D721Med (cell line): ENCODE results near the gene AFDN.

Experiments used
- DNase-seq: peaks from one replicate; pipeline ENCODE4 v3.0.0; 2011; ENCODE audit warnings: low spot score; ENCODE audit not compliant: insufficient read length
- FAIRE-seq: peaks from 2 replicates; lab custom pipeline; 2011; peaks lifted over from hg19 to GRCh38; lab: Jason Lieb, UNC
- CTCF ChIP-seq: IDR thresholded peaks from 2 replicates; pipeline ENCODE4 v1.5.1; 2012; ENCODE audit warnings: mild to moderate bottlenecking, control low read depth; ENCODE audit not compliant: insufficient read depth; ENCODE audit errors: missing control alignments

Gene AFDN

GRCh38 chr6:167918548-167919278 is 92.0 kb downstream of the AFDN start:
- no peak for DNase-seq
- TF ChIP-seq CTCF, result no peak
- no peak for FAIRE-seq

GRCh38 chr6:167919349-167919748 is 92.6 kb downstream of the AFDN start:
- no peak for TF ChIP-seq CTCF
- FAIRE-seq, result no peak
- DNase-seq, result no peak

GRCh38 chr6:167920165-167920564 is 93.5 kb downstream of the AFDN start:
- DNase-seq (no peak), FAIRE-seq (no peak)
- no peak for TF ChIP-seq CTCF

GRCh38 chr6:167921831-167922230 is 95.1 kb downstream of the AFDN start:
- DNase-seq, result no peak
- FAIRE-seq, result no peak
- no peak for TF ChIP-seq CTCF

GRCh38 chr6:167925026-167925425 is 98.3 kb downstream of the AFDN start:
- DNase-seq (no peak), FAIRE-seq (no peak)
- TF ChIP-seq CTCF, result no peak

- no peak for TF ChIP-seq CTCF
- DNase-seq (no peak), FAIRE-seq (no peak)
Observed at GRCh38 chr6:167927246-167927645, 100.5 kb downstream of the AFDN start.

- DNase-seq (no peak), FAIRE-seq (no peak)
- no peak for TF ChIP-seq CTCF
Observed at GRCh38 chr6:167928111-167928510, 101.4 kb downstream of the AFDN start.
